ENCODE measurements around the gene ZFP90. TPM values are rescaled to one million over a fixed set of nuclear protein-coding genes. Genes with fewer than 3 reads are reported as not detected.
"Not testable (repeated sequence)": the region's sequence is repeated elsewhere in the genome, so short reads cannot be mapped to it uniquely, and the experiment has no call there.

The ZFP90 gene
- total and polyA plus RNA-seq, 3 experiments from 2014 or later: 22.4 to 24.3 (median 24.0) TPM

DNA sequence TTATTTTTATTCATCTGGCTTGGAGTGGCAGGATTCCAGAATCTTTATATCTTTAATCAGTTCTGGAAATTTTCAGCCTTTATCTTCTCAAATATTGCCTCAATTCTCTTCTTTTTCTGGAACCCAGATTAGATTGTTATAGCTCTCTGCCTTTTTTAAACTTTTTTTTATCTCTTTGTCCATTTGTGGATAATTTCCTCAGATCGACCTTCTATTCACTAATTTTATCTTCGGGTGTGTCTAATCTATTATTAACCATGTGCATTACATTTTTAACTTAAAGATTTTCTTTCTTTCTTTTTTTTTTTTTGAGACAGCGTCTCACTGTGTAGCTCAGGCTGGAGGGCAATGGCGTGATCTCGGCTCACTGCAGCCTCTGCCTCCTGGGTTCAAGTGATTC, 5.2 kb upstream of the ZFP90 start:
- POLR2A ChIA-PET: no interaction called here

DNA sequence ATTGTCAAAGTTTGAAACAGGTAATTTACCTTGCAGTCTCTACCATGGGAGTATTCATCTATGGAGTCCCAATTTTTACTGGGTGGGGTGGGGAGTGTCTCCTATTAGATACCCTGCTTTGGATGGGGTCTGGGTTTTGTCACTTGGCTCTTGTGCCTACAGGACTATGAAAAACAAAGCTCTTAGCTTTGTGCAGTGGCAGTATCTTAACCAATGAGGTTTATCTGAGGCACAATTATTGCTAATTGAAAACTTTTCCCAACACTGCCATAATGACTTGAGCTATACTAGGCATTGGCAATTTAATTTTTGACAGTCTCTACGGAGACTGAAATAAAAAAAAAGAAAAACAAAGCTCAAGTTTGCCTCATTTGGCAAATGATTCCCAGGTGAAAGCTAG, 3.8 kb upstream of the ZFP90 start:
- H3K4me3 Mint-ChIP-seq: peak overlapping the region in 1 of 7 donors; percentile 46
- no peak overlapping the region for H3K27ac Mint-ChIP-seq
- Histone ChIP-seq H3K27ac (ENCODE audit: low read depth, low read length) (no peak overlapping the region), H3K4me1 (ENCODE audit: insufficient read depth, low read length) (peaks cover 18% of the 10 kb centered on the region), H3K4me3 (ENCODE audit: low read length) (no peak overlapping the region), H3K27me3 (ENCODE audit: insufficient read depth, low read length, poor library complexity, severe bottlenecking) (no peaks in the 10 kb centered on the region), H3K36me3 (ENCODE audit: insufficient read depth, low read length) (no peaks in the 10 kb centered on the region), H3K9me3 (ENCODE audit: low read length) (no peaks in the 10 kb centered on the region)
- ChIA-PET POLR2A (no interaction called here), CTCF (interaction anchor here (1.0 to 1.3 kb wide), 2 partner anchors 15 to 169 kb away, joined by 3 to 4 read pairs; no protein-coding TSS in a partner anchor)
- peaks cover 0 to 5% (median 0%) of the 10 kb centered on the region in 5 donors for H3K9me3 Mint-ChIP-seq
- no peaks in the 10 kb centered on the region for H3K27me3 Mint-ChIP-seq
- peaks cover 17 to 21% (median 19%) of the 10 kb centered on the region in 3 donors for H3K4me1 Mint-ChIP-seq
- peaks cover 3 to 23% (median 4%) of the 10 kb centered on the region in 3 donors for H3K36me3 Mint-ChIP-seq
- no peak for DNase-seq

More for the DNA sequence above, 5.2 kb upstream of the ZFP90 start:
- H3K4me3 Mint-ChIP-seq: peak overlapping the region in 1 of 7 donors; percentile 81
- H3K36me3 Mint-ChIP-seq: peaks cover 3 to 16% (median 4%) of the 10 kb centered on the region in 3 donors
- no peaks in the 10 kb centered on the region for H3K27me3 Mint-ChIP-seq
- H3K27ac Mint-ChIP-seq: peak overlapping the region in 1 of 8 donors; percentile 47
- no peaks in the 10 kb centered on the region for H3K9me3 ChIP-seq (ENCODE audit: low read length)
- no peaks in the 10 kb centered on the region for H3K27me3 ChIP-seq (ENCODE audit: insufficient read depth, low read length, poor library complexity, severe bottlenecking)
- H3K4me1 ChIP-seq (ENCODE audit: insufficient read depth, low read length): peaks cover 20% of the 10 kb centered on the region
- H3K4me1 Mint-ChIP-seq: peaks cover 16 to 25% (median 19%) of the 10 kb centered on the region in 3 donors
- H3K4me3 ChIP-seq (ENCODE audit: low read length): no peak overlapping the region
- no peak overlapping the region for H3K27ac ChIP-seq (ENCODE audit: low read depth, low read length)
- DNase-seq: no peak
- CTCF ChIA-PET: no interaction called here
- no peaks in the 10 kb centered on the region for H3K36me3 ChIP-seq (ENCODE audit: insufficient read depth, low read length)
- H3K9me3 Mint-ChIP-seq: peaks cover 0 to 5% (median 0%) of the 10 kb centered on the region in 5 donors

DNA sequence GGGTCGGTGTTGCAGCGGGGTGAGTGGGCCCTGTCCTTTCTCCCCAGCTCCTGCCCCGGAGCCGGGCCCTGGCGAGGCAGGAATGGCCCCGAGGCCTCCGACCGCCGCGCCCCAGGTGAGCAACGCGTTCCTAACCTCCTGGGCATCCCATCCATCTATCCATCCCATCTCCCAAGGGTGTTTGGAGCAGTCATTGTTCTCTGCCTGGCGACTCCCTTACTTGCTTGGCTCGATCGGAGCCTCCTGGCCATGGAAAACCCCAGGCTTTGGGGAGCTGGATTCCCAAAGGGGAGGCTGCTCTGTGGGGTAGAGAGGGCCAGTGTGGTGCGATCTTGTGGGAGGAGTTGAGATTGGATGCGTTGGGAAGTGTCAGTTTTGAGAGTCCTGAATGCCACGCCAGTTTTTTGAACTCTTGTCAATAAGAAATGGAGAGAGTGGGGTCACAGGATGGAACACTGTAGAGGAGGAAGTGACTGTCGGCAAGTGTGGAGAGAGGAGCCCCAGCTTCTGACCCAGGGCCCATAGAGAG, 684 bp downstream of the ZFP90 start:
- Histone ChIP-seq H3K27ac (ENCODE audit: low read depth, low read length) (peak overlapping the region; percentile 74), H3K36me3 (ENCODE audit: insufficient read depth, low read length) (no peaks in the 10 kb centered on the region), H3K4me3 (ENCODE audit: low read length) (peak overlapping the region; percentile 89), H3K27me3 (ENCODE audit: insufficient read depth, low read length, poor library complexity, severe bottlenecking) (no peaks in the 10 kb centered on the region), H3K4me1 (ENCODE audit: insufficient read depth, low read length) (peaks cover 13% of the 10 kb centered on the region), H3K9me3 (ENCODE audit: low read length) (no peaks in the 10 kb centered on the region)
- no peaks in the 10 kb centered on the region for H3K9me3 Mint-ChIP-seq
- H3K4me1 Mint-ChIP-seq: peaks cover 24 to 34% (median 33%) of the 10 kb centered on the region in 3 donors
- CTCF ChIA-PET: interaction anchor here (0.8 to 5.1 kb wide), 4 partner anchors 12 to 307 kb away, joined by 3 to 27 read pairs (median 6); no protein-coding TSS in a partner anchor
- POLR2A ChIA-PET: interaction anchor here (0.5 to 1.3 kb wide), 4 partner anchors 9 to 416 kb away, joined by 3 to 5 read pairs (median 4); no protein-coding TSS in a partner anchor
- peak overlapping the region; percentile 93 to 100 (median 98) for H3K27ac Mint-ChIP-seq
- no peaks in the 10 kb centered on the region for H3K27me3 Mint-ChIP-seq
- H3K36me3 Mint-ChIP-seq: peaks cover 12 to 51% (median 23%) of the 10 kb centered on the region in 3 donors
- DNase-seq: peak in 1 of 5 donors; percentile 44
- H3K4me3 Mint-ChIP-seq: peak overlapping the region; percentile 89 to 100 (median 98)

DNA sequence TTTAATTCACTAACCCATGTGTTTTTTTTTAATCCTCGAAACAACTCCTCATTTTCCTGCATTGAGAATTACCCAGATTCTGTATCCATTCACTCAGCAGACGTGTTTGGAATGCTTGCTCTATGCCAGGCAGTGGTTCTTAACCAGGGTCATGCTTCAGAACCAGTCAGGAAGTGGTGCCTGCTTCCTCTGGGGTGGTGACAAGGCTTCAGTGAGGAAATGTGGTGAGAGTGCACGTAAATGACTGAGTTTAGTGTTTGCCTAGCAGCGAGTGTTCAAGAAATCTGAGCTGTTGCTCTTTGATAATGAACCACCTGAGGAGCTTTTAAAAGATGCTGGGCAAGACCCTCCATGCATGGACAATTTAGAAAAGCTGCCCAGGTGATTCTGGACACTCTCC, 9.9 kb downstream of the ZFP90 start:
- H3K27ac Mint-ChIP-seq: peak overlapping the region in 7 of 8 donors; percentile 61 to 88 (median 81)
- H3K4me1 Mint-ChIP-seq: peaks cover 20 to 34% (median 22%) of the 10 kb centered on the region in 3 donors
- CTCF ChIA-PET: interaction anchor here (0.6 kb wide), 1 partner anchor 46 kb away, joined by 4 read pairs; no protein-coding TSS in a partner anchor
- peaks cover 13% of the 10 kb centered on the region for H3K4me1 ChIP-seq (ENCODE audit: insufficient read depth, low read length)
- H3K9me3 ChIP-seq (ENCODE audit: low read length): no peaks in the 10 kb centered on the region
- peaks cover 40 to 71% (median 57%) of the 10 kb centered on the region in 3 donors for H3K36me3 Mint-ChIP-seq
- peak overlapping the region in 6 of 7 donors; percentile 29 to 68 (median 46) for H3K4me3 Mint-ChIP-seq
- peak in 4 of 5 donors; percentile 3 to 71 (median 56) for DNase-seq
- POLR2A ChIA-PET: interaction anchor here (0.6 to 1.0 kb wide), 2 partner anchors 10 to 618 kb away, joined by 4 to 5 read pairs; partner anchors contain the start of gene ZFP90
- H3K27ac ChIP-seq (ENCODE audit: low read depth, low read length): no peak overlapping the region
- peaks cover 8% of the 10 kb centered on the region for H3K36me3 ChIP-seq (ENCODE audit: insufficient read depth, low read length)
- H3K4me3 ChIP-seq (ENCODE audit: low read length): no peak overlapping the region
- H3K27me3 Mint-ChIP-seq: peaks cover 0 to 2% of the 10 kb centered on the region in 2 donors
- peaks cover 11 to 39% (median 20%) of the 10 kb centered on the region in 5 donors for H3K9me3 Mint-ChIP-seq
- no peaks in the 10 kb centered on the region for H3K27me3 ChIP-seq (ENCODE audit: insufficient read depth, low read length, poor library complexity, severe bottlenecking)

- POLR2A ChIA-PET: no interaction called here
- peaks cover 45 to 79% (median 60%) of the 10 kb centered on the region in 5 donors for H3K9me3 Mint-ChIP-seq
- H3K4me1 ChIP-seq (ENCODE audit: insufficient read depth, low read length): peaks cover 13% of the 10 kb centered on the region
- H3K36me3 ChIP-seq (ENCODE audit: insufficient read depth, low read length): peaks cover 34% of the 10 kb centered on the region
- DNase-seq: no peak
- H3K4me3 Mint-ChIP-seq: no peak overlapping the region
- no peaks in the 10 kb centered on the region for H3K27me3 ChIP-seq (ENCODE audit: insufficient read depth, low read length, poor library complexity, severe bottlenecking)
- no peak overlapping the region for H3K27ac ChIP-seq (ENCODE audit: low read depth, low read length)
- no peak overlapping the region for H3K27ac Mint-ChIP-seq
- peaks cover 16 to 28% (median 23%) of the 10 kb centered on the region in 3 donors for H3K4me1 Mint-ChIP-seq
- H3K4me3 ChIP-seq (ENCODE audit: low read length): no peak overlapping the region
- no peaks in the 10 kb centered on the region for H3K27me3 Mint-ChIP-seq
- CTCF ChIA-PET: no interaction called here
- H3K9me3 ChIP-seq (ENCODE audit: low read length): peaks cover 36% of the 10 kb centered on the region
- H3K36me3 Mint-ChIP-seq: peaks cover 57 to 84% (median 81%) of the 10 kb centered on the region in 3 donors
Observed at GRCh38 chr16:68553186-68553585, 14.1 kb downstream of the ZFP90 start.

- not testable (repeated sequence) for H3K4me3 Mint-ChIP-seq; H3K27ac Mint-ChIP-seq; H3K4me1 Mint-ChIP-seq; H3K27me3 ChIP-seq (ENCODE audit: insufficient read depth, low read length, poor library complexity, severe bottlenecking); H3K27ac ChIP-seq (ENCODE audit: low read depth, low read length); DNase-seq; H3K27me3 Mint-ChIP-seq; H3K4me3 ChIP-seq (ENCODE audit: low read length); H3K4me1 ChIP-seq (ENCODE audit: insufficient read depth, low read length)
- ChIA-PET CTCF (interaction anchor here (0.9 kb wide), 1 partner anchor 31 kb away, joined by 3 read pairs; no protein-coding TSS in a partner anchor), POLR2A (interaction anchor here (0.6 kb wide), 1 partner anchor 14 kb away, joined by 3 read pairs; no protein-coding TSS in a partner anchor)
- Histone ChIP-seq H3K9me3 (ENCODE audit: low read length) (peaks cover 90% of the 10 kb centered on the region), H3K36me3 (ENCODE audit: insufficient read depth, low read length) (peaks cover 74% of the 10 kb centered on the region)
- peaks cover 72 to 99% (median 98%) of the 10 kb centered on the region in 5 donors for H3K9me3 Mint-ChIP-seq
- peaks cover 70 to 96% (median 95%) of the 10 kb centered on the region in 3 donors for H3K36me3 Mint-ChIP-seq
Observed at GRCh38 chr16:68560341-68560740, 21.2 kb downstream of the ZFP90 start.

DNA sequence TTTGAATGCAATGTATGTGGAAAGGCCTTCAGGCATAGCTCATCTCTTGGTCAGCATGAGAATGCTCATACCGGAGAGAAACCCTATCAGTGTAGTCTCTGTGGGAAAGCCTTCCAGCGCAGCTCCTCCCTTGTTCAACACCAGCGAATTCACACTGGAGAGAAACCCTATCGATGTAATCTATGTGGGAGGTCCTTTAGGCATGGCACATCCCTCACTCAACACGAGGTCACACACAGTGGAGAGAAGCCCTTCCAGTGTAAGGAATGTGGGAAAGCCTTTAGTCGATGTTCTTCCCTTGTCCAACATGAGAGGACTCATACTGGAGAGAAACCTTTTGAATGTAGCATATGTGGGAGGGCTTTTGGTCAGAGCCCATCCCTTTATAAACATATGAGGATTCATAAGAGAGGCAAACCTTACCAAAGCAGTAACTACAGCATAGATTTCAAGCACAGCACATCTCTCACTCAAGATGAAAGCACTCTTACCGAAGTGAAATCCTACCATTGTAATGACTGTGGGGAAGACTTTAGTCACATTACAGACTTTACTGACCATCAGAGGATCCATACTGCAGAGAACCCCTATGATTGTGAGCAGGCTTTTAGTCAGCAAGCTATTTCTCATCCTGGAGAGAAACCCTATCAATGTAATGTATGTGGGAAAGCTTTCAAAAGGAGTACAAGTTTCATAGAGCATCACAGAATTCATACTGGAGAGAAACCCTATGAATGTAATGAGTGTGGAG, 24.7 kb downstream of the ZFP90 start:
- H3K27me3 ChIP-seq (ENCODE audit: insufficient read depth, low read length, poor library complexity, severe bottlenecking): no peaks in the 10 kb centered on the region
- peaks cover 49% of the 10 kb centered on the region for H3K36me3 ChIP-seq (ENCODE audit: insufficient read depth, low read length)
- ChIA-PET POLR2A (interaction anchor here (0.6 kb wide), 1 partner anchor 19 kb away, joined by 4 read pairs; no protein-coding TSS in a partner anchor), CTCF (no interaction called here)
- H3K4me1 Mint-ChIP-seq: no peaks in the 10 kb centered on the region
- H3K27ac ChIP-seq (ENCODE audit: low read depth, low read length): no peak overlapping the region
- peaks cover 55 to 99% (median 95%) of the 10 kb centered on the region in 5 donors for H3K9me3 Mint-ChIP-seq
- H3K4me3 Mint-ChIP-seq: peak overlapping the region in 1 of 7 donors; percentile 16
- no peaks in the 10 kb centered on the region for H3K4me1 ChIP-seq (ENCODE audit: insufficient read depth, low read length)
- H3K27ac Mint-ChIP-seq: no peak overlapping the region
- H3K27me3 Mint-ChIP-seq: no peaks in the 10 kb centered on the region
- DNase-seq: no peak
- H3K4me3 ChIP-seq (ENCODE audit: low read length): peak overlapping the region; percentile 12
- peaks cover 53 to 84% (median 73%) of the 10 kb centered on the region in 3 donors for H3K36me3 Mint-ChIP-seq
- H3K9me3 ChIP-seq (ENCODE audit: low read length): peaks cover 89% of the 10 kb centered on the region

Measured in CD8-positive, alpha-beta memory T cell (primary cell).